Effector memory CD4-positive, alpha-beta T cell (primary cell): ENCODE results near the gene VEGFB.

Source experiments
- DNase-seq, 3 donors: peaks; one replicate each; pipeline ENCODE4 v3.0.0-alpha.2; 2020
- H3K27ac ChIP-seq: 2 replicates; pipeline ENCODE4 v1.7.0; 2013; ENCODE audit warnings: mild to moderate bottlenecking, low read length, moderate library complexity; ENCODE audit not compliant: insufficient read depth, poor library complexity, severe bottlenecking
- H3K27me3 ChIP-seq: replicated peaks from 2 replicates; pipeline ENCODE4 v1.7.0; 2013; ENCODE audit warnings: mild to moderate bottlenecking, low read length; ENCODE audit not compliant: insufficient read depth, control insufficient read depth, poor library complexity, severe bottlenecking
- H3K36me3 ChIP-seq: 2 replicates; pipeline ENCODE4 v1.7.0; 2013; ENCODE audit warnings: mild to moderate bottlenecking, low read length, moderate library complexity; ENCODE audit not compliant: control insufficient read depth, insufficient read depth
- H3K4me1 ChIP-seq: 2 replicates; pipeline ENCODE4 v1.7.0; 2013; ENCODE audit warnings: low read length, mild to moderate bottlenecking; ENCODE audit not compliant: control insufficient read depth, insufficient read depth, poor library complexity, severe bottlenecking
- H3K4me3 ChIP-seq: 2 replicates; pipeline ENCODE4 v1.7.0; 2013; ENCODE audit warnings: low read length, low read depth, mild to moderate bottlenecking; ENCODE audit not compliant: insufficient read depth, poor library complexity, severe bottlenecking
- H3K9me3 ChIP-seq: 2 replicates; pipeline ENCODE4 v1.7.0; 2013; ENCODE audit warnings: mild to moderate bottlenecking, low read length, moderate library complexity; ENCODE audit not compliant: control insufficient read depth

VEGFB gene

DNA sequence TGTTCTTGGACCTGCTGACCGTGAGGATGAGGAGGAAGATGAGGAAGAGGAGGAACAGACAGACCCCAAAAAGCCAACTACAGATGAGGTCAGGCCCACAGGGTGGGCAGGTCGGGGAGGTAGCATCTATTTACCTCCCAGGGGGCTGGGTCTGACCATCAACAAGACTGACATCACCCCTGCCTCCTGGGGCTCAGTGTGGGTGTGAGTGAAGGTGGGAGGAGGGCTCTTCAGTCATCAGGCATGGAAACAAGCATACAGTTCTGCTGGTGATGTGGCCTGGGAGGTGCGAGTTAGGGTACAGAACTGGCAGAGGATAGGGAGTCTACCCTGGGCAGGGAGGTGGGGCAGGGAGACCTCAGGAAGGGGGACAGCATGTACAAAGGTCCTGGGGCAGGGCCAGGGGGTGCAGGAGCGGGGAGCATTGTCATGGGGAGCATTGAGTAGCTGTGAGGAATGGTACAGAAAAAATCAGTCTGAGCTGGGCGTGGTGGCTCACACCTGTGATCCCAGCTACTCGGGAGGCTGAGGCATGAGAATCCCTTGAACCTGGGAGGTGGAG is 25.8 kb downstream of the VEGFB start:
- H3K36me3 ChIP-seq = peaks cover 6% of the 10 kb centered on the region

DNA sequence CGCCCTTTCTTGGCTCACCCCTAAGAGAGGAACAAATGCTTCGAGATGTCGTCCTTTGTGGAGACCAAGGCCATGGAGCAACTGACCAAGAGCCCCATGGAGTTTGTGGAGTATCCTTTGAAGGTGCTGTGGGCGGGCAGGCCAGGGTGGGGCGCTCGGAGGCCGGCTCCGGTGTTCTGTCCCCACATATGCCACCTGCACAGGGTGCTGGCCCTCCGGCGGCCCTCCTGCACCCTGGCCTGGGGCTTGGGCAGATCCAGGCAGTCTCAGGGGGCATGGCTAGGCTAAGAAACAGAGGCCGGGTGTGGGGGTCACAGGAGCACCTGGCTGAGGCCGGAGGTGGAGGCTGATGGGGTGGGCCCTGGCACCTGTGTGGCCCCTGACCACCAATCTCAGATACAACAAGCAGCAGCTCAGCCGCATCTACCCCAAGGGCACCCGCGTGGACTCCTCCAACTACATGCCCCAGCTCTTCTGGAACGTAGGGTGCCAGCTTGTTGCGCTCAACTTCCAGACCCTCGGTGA is 27.2 kb downstream of the VEGFB start:
- H3K36me3 ChIP-seq = peaks cover 6% of the 10 kb centered on the region
- no peak for DNase-seq
- no peak overlapping the region for H3K27ac ChIP-seq

More for the DNA sequence above, 25.8 kb downstream of the VEGFB start:
- DNase-seq = no peak
- H3K27ac ChIP-seq = no peak overlapping the region
- no peaks in the 10 kb centered on the region for H3K27me3 ChIP-seq
- no peak overlapping the region for H3K4me3 ChIP-seq
- no peaks in the 10 kb centered on the region for H3K4me1 ChIP-seq
- no peaks in the 10 kb centered on the region for H3K9me3 ChIP-seq

DNA sequence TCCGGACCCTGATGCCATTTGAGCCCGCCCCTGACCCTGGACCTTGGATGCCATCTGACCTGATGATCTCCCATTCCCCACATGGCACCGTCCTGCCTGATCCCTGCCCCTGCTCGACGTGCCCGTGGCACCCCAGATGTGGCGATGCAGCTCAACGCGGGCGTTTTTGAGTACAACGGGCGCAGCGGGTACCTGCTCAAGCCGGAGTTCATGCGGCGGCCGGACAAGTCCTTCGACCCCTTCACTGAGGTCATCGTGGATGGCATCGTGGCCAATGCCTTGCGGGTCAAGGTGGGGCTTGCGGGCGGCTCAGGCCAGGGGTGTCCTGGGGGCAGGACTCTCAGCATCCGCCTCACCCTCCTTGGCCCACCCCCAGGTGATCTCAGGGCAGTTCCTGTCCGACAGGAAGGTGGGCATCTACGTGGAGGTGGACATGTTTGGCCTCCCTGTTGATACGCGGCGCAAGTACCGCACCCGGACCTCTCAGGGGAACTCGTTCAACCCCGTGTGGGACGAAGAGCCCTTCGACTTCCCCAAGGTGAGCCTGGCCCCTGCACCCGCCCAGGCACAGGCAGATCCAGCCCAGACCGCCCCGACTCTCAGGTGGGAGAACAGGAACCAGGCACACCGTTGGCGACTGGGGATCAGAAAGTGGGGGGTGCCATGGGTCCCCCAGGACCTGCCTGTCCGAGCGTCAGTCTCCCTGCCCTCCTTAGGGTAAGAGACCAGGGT is 28.1 kb downstream of the VEGFB start:
- Histone ChIP-seq H3K9me3 (no peaks in the 10 kb centered on the region), H3K36me3 (peaks cover 6% of the 10 kb centered on the region), H3K4me3 (no peak overlapping the region), H3K4me1 (no peaks in the 10 kb centered on the region), H3K27ac (no peak overlapping the region), H3K27me3 (no peaks in the 10 kb centered on the region)
- DNase-seq = no peak

More for the DNA sequence above, 27.2 kb downstream of the VEGFB start:
- Histone ChIP-seq H3K27me3 (no peaks in the 10 kb centered on the region), H3K4me1 (no peaks in the 10 kb centered on the region), H3K4me3 (no peak overlapping the region), H3K9me3 (no peaks in the 10 kb centered on the region)

DNA sequence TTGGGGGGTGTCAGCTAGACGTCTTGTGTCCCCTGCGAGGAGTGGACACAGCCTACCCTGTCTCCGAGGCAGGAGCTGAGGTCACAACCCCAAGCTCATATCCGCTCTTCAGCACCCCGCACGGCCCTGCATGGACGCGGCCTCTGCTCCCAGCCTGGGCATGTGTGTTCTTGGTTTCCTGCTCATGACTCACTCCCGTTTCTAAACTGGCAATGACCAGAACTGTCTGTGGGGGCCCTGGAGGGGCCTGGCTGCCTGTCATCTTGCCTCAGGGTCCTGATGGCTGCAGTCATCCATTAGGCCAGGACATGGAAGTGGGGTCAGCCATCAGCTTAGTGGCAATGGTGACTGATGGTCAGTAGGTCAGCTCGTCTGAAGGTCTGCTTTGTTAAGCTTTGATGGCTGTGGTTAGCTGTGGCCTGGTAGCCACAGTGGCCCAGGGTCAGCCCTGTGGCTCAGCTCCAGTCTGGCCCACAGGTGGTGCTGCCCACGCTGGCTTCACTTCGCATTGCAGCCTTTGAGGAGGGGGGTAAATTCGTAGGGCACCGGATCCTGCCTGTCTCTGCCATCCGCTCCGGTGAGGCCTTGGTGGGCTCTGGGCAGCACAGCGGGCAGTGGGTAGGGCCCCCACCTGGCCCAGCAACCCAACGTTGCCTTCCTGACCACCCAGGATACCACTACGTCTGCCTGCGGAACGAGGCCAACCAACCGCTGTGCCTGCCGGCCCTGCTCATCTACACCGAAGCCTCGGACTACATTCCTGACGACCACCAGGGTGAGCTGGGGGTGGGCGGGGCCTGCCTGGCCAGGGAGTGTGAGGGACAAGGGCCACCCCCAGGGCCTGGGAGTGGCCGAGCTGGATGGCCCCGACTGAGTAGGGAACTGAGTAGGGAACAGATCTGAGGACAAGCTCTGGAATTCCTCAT is 28.9 kb downstream of the VEGFB start:
- no peak overlapping the region for H3K27ac ChIP-seq
- peaks cover 6% of the 10 kb centered on the region for H3K36me3 ChIP-seq
- no peak overlapping the region for H3K4me3 ChIP-seq
- H3K9me3 ChIP-seq = no peaks in the 10 kb centered on the region
- no peaks in the 10 kb centered on the region for H3K27me3 ChIP-seq
- no peak for DNase-seq
- H3K4me1 ChIP-seq = no peaks in the 10 kb centered on the region

DNA sequence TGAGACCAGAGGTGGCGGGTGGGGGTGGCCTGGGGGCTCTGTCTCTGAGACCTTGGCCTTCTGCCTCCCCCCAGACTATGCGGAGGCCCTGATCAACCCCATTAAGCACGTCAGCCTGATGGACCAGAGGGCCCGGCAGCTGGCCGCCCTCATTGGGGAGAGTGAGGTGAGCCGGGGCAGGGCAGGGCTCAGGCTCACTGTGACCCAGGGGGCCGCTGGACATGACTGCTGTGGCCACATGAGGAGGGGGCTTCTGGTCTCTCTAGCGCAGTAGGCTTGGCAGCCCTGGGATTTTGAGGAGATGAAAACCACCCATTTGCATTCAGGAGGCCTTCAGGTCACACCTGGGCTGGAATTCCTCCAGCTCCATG is 29.5 kb downstream of the VEGFB start:
- Histone ChIP-seq H3K4me1 (peaks cover 6% of the 10 kb centered on the region), H3K27ac (no peak overlapping the region), H3K4me3 (no peak overlapping the region), H3K27me3 (no peaks in the 10 kb centered on the region), H3K9me3 (no peaks in the 10 kb centered on the region), H3K36me3 (peaks cover 6% of the 10 kb centered on the region)
- DNase-seq = no peak

DNA sequence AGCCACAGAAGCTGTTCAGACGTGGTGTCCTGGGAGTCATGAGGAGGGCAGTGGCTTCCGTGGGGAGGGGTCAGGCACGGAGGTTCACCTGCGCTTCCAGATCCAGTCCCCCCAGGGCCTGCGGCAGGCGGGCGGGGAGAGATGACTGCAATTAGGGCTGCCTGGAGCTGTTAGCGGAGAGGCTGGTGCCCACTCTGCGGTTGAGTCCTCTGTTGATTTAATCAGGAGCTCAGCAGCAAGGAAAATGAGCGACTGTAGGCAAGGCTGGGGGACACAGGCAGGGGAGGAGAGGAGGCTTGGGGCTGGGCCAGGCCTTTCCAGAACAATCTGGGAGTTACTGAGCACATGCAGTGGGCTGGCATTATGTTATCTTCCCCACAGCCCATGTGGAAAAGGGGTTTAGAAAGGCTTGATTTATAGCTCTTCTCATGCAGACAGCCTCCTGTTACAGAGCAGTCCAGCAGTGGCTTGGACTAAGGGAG is 30.0 kb downstream of the VEGFB start:
- no peaks in the 10 kb centered on the region for H3K27me3 ChIP-seq
- H3K4me3 ChIP-seq = no peak overlapping the region
- no peaks in the 10 kb centered on the region for H3K9me3 ChIP-seq
- peaks cover 6% of the 10 kb centered on the region for H3K36me3 ChIP-seq
- no peak overlapping the region for H3K27ac ChIP-seq
- DNase-seq = no peak
- H3K4me1 ChIP-seq = peaks cover 8% of the 10 kb centered on the region

DNA sequence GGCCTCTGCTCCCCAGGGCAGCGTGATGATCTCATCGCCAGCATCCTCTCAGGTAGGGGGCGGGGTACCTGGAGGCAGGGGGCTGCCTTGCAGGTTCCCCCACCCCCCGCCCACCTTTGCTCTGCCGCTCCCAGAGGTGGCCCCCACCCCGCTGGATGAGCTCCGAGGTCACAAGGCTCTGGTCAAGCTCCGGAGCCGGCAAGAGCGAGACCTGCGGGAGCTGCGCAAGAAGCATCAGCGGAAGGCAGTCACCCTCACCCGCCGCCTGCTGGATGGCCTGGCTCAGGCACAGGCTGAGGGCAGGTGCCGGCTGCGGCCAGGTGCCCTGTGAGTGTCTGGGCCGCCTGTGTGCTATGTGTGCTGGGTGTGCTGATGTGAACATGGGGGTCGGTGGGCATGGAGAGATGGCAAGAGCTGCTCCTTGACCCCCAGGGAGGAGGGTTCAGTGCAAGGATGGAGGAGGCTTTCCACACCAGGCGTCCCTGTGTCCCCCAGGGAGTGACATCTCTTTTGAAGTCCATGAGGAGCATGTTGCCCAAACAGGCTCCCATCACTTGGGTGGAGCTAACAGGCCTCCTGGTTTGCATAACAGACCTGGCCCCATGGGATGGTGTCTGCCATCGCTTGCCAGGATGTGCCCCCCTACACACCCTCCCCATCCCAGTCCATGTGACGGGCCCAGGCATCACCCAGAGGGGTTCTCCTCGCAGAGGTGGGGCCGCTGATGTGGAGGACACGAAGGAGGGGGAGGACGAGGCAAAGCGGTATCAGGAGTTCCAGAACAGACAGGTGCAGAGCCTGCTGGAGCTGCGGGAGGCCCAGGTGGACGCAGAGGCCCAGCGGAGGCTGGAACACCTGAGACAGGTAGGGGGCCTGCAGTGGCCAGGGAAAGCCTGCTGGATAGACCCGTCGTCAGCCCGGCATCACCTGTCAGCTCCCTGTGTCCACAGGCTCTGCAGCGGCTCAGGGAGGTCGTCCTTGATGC is 31.1 kb downstream of the VEGFB start:
- no peaks in the 10 kb centered on the region for H3K9me3 ChIP-seq
- peaks cover 8% of the 10 kb centered on the region for H3K4me1 ChIP-seq
- H3K36me3 ChIP-seq = peaks cover 6% of the 10 kb centered on the region
- DNase-seq = no peak
- H3K4me3 ChIP-seq = no peak overlapping the region
- H3K27ac ChIP-seq = no peak overlapping the region
- no peaks in the 10 kb centered on the region for H3K27me3 ChIP-seq

DNA sequence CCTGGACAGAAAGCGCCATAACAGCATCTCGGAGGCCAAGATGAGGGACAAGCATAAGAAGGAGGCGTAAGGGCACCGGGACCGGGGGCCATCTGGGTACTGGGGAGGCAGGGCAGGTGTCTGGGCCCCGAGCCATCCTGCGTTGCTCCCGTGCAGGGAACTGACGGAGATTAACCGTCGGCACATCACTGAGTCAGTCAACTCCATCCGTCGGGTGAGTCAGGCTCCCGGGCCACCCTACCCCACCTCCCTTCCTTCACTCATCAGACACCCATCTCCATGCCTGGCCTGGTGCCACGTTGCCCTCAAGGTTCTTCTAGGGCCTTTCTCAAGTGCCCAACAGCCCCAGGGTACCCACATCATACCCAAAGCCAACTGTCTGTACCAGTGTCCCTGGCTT is 32.0 kb downstream of the VEGFB start:
- no peak for DNase-seq
- Histone ChIP-seq H3K27me3 (no peaks in the 10 kb centered on the region), H3K27ac (no peak overlapping the region), H3K4me3 (no peak overlapping the region), H3K9me3 (no peaks in the 10 kb centered on the region), H3K4me1 (peaks cover 8% of the 10 kb centered on the region), H3K36me3 (peaks cover 6% of the 10 kb centered on the region)
